NB4 (cell line): Measurements from ENCODE around the gene LGALS3BP.

Source experiments
- DNase-seq: peaks from one replicate; pipeline ENCODE4 v3.0.0; 2010; ENCODE audit warnings: low read depth
- H3K4me3 ChIP-seq: one replicate; pipeline ENCODE4 v1.5.1; 2011; ENCODE audit warnings: mild to moderate bottlenecking, low read depth, low read length, moderate library complexity
- MAX ChIP-seq: IDR thresholded peaks from 2 replicates; pipeline ENCODE4 v1.6.1; 2011; ENCODE audit warnings: low read depth, low read length
- MYC ChIP-seq: IDR thresholded peaks from 2 replicates; pipeline ENCODE4 v1.6.1; 2011; ENCODE audit warnings: low read depth, low read length
- POLR2A ChIP-seq: IDR thresholded peaks from 2 replicates; pipeline ENCODE4 v1.6.1; 2011; ENCODE audit warnings: mild to moderate bottlenecking; ENCODE audit not compliant: insufficient read length; ENCODE audit errors: extremely low read depth
- TF ChIP-seq, protein P1 (sequence below): IDR thresholded peaks from one replicate; pipeline ENCODE4 v1.5.1; 2012; ENCODE audit warnings: low read depth, low read length

The LGALS3BP gene

GRCh38 chr17:78977997-78978973 lies 1.4 kb downstream of the LGALS3BP start:
- TF ChIP-seq POLR2A (no peak), MYC (no peak), MAX (no peak)
- TF ChIP-seq, protein P1, sequence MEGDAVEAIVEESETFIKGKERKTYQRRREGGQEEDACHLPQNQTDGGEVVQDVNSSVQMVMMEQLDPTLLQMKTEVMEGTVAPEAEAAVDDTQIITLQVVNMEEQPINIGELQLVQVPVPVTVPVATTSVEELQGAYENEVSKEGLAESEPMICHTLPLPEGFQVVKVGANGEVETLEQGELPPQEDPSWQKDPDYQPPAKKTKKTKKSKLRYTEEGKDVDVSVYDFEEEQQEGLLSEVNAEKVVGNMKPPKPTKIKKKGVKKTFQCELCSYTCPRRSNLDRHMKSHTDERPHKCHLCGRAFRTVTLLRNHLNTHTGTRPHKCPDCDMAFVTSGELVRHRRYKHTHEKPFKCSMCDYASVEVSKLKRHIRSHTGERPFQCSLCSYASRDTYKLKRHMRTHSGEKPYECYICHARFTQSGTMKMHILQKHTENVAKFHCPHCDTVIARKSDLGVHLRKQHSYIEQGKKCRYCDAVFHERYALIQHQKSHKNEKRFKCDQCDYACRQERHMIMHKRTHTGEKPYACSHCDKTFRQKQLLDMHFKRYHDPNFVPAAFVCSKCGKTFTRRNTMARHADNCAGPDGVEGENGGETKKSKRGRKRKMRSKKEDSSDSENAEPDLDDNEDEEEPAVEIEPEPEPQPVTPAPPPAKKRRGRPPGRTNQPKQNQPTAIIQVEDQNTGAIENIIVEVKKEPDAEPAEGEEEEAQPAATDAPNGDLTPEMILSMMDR = no peak
- H3K4me3 ChIP-seq = no peak overlapping the region
- no peak for DNase-seq

- H3K4me3 ChIP-seq = no peak overlapping the region
- DNase-seq = no peak
- TF ChIP-seq MYC = no peak
- TF ChIP-seq POLR2A = no peak
- no peak for TF ChIP-seq MAX
Observed at GRCh38 chr17:78977681-78977943, 2.1 kb downstream of the LGALS3BP start.

- H3K4me3 ChIP-seq = no peak overlapping the region
- DNase-seq = peak; percentile 19
- TF ChIP-seq MAX (no peak), MYC (no peak), POLR2A (no peak)
- TF ChIP-seq, protein P1 = no peak
Observed at GRCh38 chr17:78976907-78977680, 2.6 kb downstream of the LGALS3BP start.

DNA sequence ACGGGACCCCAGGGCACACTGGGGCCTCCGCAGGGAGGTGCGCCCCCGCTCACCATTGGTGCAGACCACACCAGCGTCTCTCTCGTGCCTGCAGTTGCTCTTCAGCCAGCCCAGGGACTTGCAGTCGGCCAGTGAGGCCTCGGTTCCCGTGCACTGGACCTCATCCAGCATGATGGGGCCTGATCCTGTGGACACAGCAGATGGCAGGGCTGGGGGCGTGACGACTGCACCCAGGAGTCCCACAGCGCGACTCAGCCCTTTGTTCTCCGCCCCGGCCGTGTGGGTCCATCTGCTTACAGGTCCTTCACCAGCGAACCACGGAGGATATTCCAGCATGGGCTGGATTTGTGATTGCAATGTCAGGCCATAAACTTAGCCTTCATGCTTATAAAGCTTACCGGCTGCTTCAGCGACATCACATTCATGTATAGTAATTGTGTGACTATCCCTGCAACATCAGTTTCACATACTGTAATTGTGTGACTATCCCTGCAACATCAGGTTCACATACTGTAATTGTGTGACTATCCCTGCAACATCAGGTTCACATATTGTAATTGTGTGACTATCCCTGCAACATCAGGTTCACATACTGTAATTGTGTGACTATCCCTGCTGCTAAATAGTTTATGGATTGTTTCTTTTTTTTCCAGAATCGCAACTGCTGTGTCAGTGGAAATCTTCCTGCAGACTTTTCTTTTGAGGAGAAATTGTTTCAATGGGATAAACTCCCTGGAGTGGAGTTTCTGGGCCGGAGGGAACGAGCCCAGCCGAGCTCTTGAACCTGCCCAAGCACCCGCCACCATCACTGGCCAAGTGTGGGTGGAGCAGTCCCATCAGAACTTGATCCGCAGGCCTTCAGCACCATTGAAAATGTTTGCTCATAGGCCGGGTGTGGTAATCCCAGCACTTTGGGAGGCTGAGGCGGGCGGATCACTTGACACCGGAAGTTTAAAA lies 4.8 kb downstream of the LGALS3BP start:
- no peak overlapping the region for H3K4me3 ChIP-seq
- no peak for TF ChIP-seq MAX
- TF ChIP-seq, protein P1 = no peak
- no peak for TF ChIP-seq MYC
- TF ChIP-seq POLR2A = no peak
- peak; percentile 57 for DNase-seq

DNA sequence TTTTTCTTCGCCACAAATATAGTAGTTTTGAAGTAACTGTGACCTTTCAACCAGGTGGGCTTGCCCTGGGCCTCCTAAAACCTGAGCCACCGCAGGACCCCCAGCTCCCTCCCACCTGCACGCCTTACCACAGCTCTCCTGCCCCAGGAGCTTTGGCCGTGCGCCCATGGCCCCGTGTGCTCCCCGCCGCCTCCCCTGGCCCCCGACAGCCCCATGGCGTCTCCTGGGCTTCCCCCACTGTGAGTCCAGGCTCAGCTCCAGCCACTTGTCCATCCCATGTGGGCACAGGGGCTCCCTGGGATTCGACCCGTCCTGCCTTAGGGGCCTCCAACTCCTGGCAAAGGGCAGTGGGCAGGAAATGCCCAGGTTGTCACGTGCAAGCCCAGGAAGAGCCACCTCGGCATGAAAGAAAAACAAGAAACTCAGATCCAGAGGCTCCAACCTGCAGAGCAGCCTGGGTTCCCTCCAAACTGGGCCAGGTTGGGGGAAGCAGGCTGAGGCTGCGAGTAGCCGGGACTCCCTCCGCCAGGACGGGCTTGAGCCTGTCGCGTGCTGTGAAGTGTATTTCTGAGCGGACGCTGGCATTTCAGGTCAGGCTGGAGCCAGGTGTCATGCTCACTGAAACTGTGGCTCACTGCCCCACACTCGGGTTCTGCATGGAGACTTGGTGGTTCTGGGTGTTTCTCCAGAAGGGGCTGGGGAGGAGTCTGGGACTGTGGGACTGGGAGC lies 5.8 kb downstream of the LGALS3BP start:
- H3K4me3 ChIP-seq = no peak overlapping the region
- no peak for DNase-seq
- TF ChIP-seq POLR2A = no peak
- TF ChIP-seq MYC = no peak
- TF ChIP-seq, protein P1 = no peak
- no peak for TF ChIP-seq MAX
